Retinal pigment epithelial cell (primary cell): ENCODE results near the gene TPRKB.
"Not testable (repeated sequence)": the region's sequence is repeated elsewhere in the genome, so short reads cannot be mapped to it uniquely, and the experiment has no call there.

ENCODE experiments used
- DNase-seq: peaks from one replicate; pipeline ENCODE4 v3.0.0-alpha.2; 2010; ENCODE audit warnings: low read depth
- H3K4me3 ChIP-seq: 2 replicates; pipeline ENCODE4 v1.5.1; 2011; ENCODE audit warnings: mild to moderate bottlenecking, low read length, control low read depth, moderate library complexity
- TF ChIP-seq, protein P1 (sequence below): conservative IDR thresholded peaks from 2 replicates; pipeline ENCODE4 v1.5.1; 2011; ENCODE audit warnings: low read depth, low read length, control low read depth, inconsistent platforms

TPRKB gene

DNA sequence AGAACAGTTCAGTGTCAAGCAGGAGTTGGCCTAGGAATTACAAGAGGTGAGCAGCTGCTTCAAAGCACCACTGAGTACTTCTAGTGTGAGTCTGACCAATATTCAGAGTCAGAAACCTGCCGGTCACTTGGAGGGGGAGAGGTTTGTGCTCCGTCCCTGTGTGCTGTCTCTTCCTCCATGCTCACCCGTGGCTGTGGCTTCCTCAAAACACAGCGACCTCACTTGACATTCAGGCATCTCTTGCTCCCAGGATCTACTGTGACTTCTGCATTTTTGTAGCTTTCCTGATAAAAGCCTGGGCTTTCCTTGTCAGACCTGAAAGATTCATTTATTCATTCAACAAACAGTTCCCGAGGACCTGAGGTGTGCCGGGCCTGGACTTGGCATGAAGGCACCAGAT, 32.9 kb downstream of the TPRKB start:
- no peak for DNase-seq
- TF ChIP-seq, protein P1, sequence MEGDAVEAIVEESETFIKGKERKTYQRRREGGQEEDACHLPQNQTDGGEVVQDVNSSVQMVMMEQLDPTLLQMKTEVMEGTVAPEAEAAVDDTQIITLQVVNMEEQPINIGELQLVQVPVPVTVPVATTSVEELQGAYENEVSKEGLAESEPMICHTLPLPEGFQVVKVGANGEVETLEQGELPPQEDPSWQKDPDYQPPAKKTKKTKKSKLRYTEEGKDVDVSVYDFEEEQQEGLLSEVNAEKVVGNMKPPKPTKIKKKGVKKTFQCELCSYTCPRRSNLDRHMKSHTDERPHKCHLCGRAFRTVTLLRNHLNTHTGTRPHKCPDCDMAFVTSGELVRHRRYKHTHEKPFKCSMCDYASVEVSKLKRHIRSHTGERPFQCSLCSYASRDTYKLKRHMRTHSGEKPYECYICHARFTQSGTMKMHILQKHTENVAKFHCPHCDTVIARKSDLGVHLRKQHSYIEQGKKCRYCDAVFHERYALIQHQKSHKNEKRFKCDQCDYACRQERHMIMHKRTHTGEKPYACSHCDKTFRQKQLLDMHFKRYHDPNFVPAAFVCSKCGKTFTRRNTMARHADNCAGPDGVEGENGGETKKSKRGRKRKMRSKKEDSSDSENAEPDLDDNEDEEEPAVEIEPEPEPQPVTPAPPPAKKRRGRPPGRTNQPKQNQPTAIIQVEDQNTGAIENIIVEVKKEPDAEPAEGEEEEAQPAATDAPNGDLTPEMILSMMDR = no peak

DNA sequence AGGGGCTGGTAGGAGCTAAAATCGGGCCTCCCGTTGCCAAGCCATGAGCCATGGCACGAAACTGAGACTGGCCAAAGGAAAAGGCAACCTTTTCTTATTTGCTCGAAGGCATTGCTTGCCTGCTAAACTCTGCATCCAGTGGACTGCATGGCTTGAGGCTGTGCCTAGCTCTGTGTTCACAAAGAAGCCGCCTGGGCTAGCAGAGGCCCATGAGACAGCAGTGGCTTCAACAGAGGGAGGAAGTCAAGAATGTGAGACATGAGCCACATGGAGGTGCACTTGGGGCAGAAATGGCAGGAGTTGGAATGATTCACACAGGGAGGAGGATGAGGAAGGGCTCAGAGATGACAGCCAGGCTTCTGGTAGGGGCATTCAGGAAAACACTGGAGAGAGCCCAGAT, 33.5 kb downstream of the TPRKB start:
- TF ChIP-seq, protein P1 = no peak
- H3K4me3 ChIP-seq = no peak overlapping the region
- DNase-seq = no peak

More for the DNA sequence above, 32.9 kb downstream of the TPRKB start:
- H3K4me3 ChIP-seq = no peak overlapping the region

DNA sequence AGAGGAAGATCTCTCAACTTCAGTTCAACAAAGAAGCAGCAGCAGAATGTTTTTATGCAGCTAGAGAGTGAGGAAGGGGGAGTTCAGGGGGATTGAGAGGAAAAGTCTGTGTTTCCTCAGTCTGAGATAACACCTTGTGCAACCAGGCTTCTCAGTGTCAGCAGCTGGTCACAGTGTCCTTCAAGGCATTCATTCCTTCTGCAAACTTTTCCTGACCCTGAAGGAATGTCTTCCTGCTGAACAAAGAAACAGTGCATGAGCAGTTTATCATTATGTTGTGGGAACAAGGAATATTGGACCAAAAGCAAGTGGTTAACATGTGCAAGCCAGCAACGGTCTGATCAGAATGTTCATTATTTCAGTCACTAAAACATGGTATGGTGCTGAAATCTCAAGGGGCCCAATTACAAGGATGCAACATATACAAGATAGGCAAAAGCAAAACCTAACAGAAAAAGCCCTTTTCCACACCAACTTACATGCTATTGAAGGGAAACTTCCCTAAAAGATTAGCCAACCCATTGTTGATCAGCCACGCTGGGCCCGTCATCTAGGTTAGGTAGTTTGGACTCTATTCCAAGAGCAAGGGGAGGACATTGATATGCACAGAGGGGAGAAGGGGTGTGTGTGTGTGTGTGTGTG, 34.2 kb downstream of the TPRKB start:
- not testable (repeated sequence) for H3K4me3 ChIP-seq, DNase-seq

DNA sequence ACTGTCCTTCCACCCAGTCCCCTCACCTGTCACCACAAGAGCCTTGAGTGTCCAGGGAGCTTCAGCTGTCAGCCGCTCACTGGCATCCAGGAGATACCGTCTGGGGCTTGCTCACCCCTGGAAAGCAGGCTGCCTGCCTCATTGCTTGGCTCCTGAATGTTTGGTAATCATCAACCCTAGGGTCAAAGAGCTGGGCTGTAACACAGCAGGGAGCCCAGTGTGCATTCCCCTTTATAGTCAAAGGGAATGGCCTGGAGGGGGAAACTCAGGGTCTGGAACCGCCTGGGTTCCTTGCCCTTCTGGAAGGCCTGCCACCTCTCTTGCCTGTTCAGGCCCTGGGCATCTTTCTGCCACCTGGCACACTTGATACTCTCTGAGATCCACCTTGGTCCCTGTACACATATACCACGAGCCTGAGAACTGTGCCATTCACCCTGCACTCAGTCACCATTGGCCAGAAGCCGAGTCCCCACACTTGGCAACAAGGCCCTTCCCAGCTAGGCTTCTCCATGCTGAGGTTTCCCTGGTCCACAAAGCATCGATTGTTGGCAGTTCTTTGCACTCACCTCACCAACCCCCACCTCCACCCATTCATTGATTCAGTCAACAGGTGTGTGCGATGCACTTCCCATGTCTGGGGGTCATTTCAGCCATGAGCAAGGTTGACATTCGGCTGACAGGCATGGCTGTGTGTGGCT, 35.0 kb downstream of the TPRKB start:
- no peak overlapping the region for H3K4me3 ChIP-seq
- no peak for DNase-seq
- TF ChIP-seq, protein P1 = no peak

DNA sequence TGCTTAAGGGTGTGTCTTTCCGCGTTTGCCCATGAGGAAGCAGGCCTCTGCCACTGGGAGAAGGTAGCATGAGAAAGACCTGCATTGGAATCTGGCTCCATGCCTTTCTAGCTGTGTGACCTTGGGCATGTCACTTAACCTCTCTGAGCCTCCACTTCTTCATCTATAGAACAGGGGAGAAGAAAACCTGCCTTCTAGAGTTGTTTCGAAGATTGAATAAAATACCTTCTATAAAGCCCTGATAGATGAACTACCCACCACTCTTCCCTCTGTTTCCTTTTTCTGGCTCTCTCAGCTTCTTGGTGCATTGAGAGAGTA, 35.7 kb downstream of the TPRKB start:
- not testable (repeated sequence) for H3K4me3 ChIP-seq

DNA sequence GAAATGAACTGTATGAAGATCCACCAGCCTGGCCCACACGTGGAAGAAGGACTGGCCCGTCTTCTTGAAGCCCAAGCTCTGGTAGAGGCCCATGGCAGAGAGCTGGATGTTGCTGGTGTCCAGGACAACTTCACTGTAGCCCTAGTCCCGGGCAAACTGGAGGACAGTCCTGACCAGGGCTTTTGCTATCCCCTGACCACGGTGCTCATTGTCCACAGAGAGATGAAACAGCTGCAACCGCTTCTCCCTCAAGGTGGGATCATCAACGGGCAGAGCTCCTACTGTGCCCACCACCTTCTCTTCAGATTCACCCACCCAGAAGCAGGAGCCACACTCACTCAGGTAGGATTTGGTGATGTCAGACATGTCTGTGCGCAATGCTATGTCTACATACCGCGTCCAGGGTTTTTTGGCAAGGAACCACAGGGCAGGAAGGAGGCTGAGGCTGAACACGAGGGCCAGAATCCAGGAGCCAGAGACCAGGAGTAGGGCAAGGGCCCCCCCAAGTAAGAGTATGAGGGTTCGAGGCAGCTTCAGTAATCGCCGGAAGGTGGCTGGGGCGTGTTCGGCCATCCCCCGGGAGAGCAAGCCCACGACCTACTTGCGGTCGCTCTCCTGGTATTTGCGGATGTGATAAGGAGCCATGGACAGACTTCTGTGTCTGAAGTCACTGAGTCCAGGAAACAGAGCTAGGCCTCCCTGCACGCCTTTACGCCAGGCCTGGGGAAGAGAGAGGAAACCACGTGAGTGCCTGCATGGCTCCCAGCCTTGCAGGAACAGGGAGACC, 36.3 kb downstream of the TPRKB start:
- no peak overlapping the region for H3K4me3 ChIP-seq
- no peak for DNase-seq
- TF ChIP-seq, protein P1 = no peak

More for the DNA sequence above, 35.7 kb downstream of the TPRKB start:
- DNase-seq = not testable (repeated sequence)

DNA sequence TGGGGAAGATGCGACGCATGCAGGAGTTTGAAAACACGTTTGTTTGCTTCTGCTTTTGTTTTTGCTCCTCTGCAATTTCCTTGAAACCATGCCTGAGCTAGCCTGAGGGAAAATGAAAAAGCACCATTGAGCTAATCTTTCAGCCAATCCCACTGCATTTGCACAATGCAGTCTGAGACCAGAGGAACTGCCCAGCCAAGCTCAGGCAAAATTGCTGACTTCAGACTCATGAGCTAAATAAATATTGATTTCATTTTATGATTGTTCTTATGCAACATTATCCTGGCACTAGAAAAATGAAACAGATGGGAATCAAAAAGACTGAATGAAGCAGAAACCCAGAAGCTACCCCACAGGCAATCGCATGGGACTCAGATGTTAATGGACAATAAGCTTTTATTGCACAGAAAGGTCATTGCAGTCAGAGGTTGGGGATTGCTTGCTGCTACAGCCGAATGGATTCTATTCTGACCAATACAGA, 37.0 kb downstream of the TPRKB start:
- TF ChIP-seq, protein P1 = no peak
- no peak for DNase-seq
- no peak overlapping the region for H3K4me3 ChIP-seq

DNA sequence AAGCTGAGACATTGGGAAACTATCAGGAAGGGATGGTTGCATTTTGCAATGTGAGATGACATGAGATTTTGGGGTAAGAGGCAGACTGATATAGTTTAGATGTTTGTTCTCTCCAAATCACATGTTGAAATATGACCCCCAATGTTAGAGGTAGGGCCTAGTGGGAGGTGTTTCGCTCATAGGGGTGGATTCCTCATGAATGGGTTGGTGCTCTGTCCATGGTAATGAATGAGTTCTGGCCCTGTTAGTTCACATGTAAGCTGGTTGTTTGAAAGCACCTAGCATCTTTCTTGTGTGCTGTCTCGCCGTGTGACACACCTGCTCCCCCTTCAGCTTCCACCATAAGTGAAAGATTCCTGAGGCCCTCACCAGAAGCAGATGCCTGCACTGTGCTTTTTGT, 37.7 kb downstream of the TPRKB start:
- DNase-seq = no peak
- TF ChIP-seq, protein P1 = no peak
- H3K4me3 ChIP-seq = no peak overlapping the region
